CD4-positive, alpha-beta T cell treated with Interleukin-4 for 4 hours (primary cell): Measurements from ENCODE around the gene METTL26.

Experiments
- DNase-seq: peaks from one replicate; pipeline ENCODE4 v3.0.0-alpha.2; 2020

Gene METTL26

GRCh38 chr16:658679-659571 is 22.8 kb upstream of the METTL26 start:
- no peak for DNase-seq

- no peak for DNase-seq
Observed at GRCh38 chr16:657487-657886, 21.4 kb upstream of the METTL26 start.

- no peak for DNase-seq
Observed at GRCh38 chr16:654034-654433, 17.9 kb upstream of the METTL26 start.

GRCh38 chr16:652454-653305 is 16.6 kb upstream of the METTL26 start:
- no peak for DNase-seq

GRCh38 chr16:651844-652243 is 15.7 kb upstream of the METTL26 start:
- DNase-seq = no peak

GRCh38 chr16:649631-650030 is 13.5 kb upstream of the METTL26 start:
- no peak for DNase-seq

GRCh38 chr16:648781-649589 is 12.9 kb upstream of the METTL26 start, which contains the start of gene WDR90:
TSS of gene WDR90 (plus strand) at chr16:649365. CDS start at chr16:649417, 52 bp downstream.
- DNase-seq = peak; percentile 86

- DNase-seq = no peak
Observed at GRCh38 chr16:648071-648780, 12.1 kb upstream of the METTL26 start.

- no peak for DNase-seq
Observed at GRCh38 chr16:647173-647902, 11.2 kb upstream of the METTL26 start.

- DNase-seq = no peak
Observed at GRCh38 chr16:646679-647172, 10.6 kb upstream of the METTL26 start.

GRCh38 chr16:645852-646678 is 10.0 kb upstream of the METTL26 start:
- no peak for DNase-seq

- DNase-seq = no peak
Observed at GRCh38 chr16:644556-644955, 8.5 kb upstream of the METTL26 start.

GRCh38 chr16:643050-643368 is 6.9 kb upstream of the METTL26 start:
- DNase-seq = no peak

GRCh38 chr16:642189-643049 is 6.3 kb upstream of the METTL26 start:
- no peak for DNase-seq

GRCh38 chr16:641326-642188 is 5.5 kb upstream of the METTL26 start, which contains the start of gene MCRIP2:
TSS of gene MCRIP2 (plus strand) at chr16:641828. CDS start at chr16:641992, 164 bp downstream.
- peak; percentile 44 for DNase-seq

GRCh38 chr16:640614-641013 is 4.5 kb upstream of the METTL26 start:
- no peak for DNase-seq

- DNase-seq = no peak
Observed at GRCh38 chr16:638836-639235, 2.7 kb upstream of the METTL26 start.

- no peak for DNase-seq
Observed at GRCh38 chr16:638034-638543, 2.0 kb upstream of the METTL26 start.
